Liver (tissue), 9 donors: ENCODE measurements around the gene SLN. TPM values are rescaled to one million over a fixed set of nuclear protein-coding genes. Genes with fewer than 3 reads are reported as not detected.

Source experiments
- DNase-seq: peaks from one replicate; pipeline ENCODE4 v3.0.0-alpha.2; 2017; ENCODE audit warnings: low spot score
- H3K27ac ChIP-seq, 2 donors: one replicate each; pipeline ENCODE4 v1.7.0; 2013; ENCODE audit warnings: inconsistent platforms in 2 of 2, low read length in 2 of 2, control low read depth in 1 of 2, low read depth in 1 of 2, mild to moderate bottlenecking in 1 of 2
- H3K27me3 ChIP-seq, 4 donors: one replicate each; pipeline versions ENCODE4 v1.6.1 to v1.7.0; 2013; ENCODE audit warnings: low read length in 3 of 4, inconsistent platforms in 1 of 4, mild to moderate bottlenecking in 1 of 4, moderate library complexity in 1 of 4; ENCODE audit not compliant: control insufficient read depth in 4 of 4, insufficient read depth in 4 of 4
- H3K36me3 ChIP-seq, 4 donors: one replicate each; pipeline versions ENCODE4 v1.6.1 to v1.7.0; 2013; ENCODE audit warnings: low read length in 3 of 4, mild to moderate bottlenecking in 3 of 4, low read depth in 1 of 4, moderate library complexity in 1 of 4; ENCODE audit not compliant: control insufficient read depth in 4 of 4, insufficient read depth in 3 of 4
- H3K4me1 ChIP-seq, 4 donors: one replicate each; pipeline versions ENCODE4 v1.6.1 to v1.7.0; 2013; ENCODE audit warnings: low read length in 3 of 4, mild to moderate bottlenecking in 3 of 4, moderate library complexity in 1 of 4; ENCODE audit not compliant: control insufficient read depth in 4 of 4, insufficient read depth in 4 of 4
- H3K4me3 ChIP-seq, 3 donors: one replicate each; pipeline versions ENCODE4 v1.6.1 to v1.7.0; 2013; ENCODE audit warnings: low read length in 3 of 3, control low read depth in 1 of 3, low read depth in 1 of 3, mild to moderate bottlenecking in 1 of 3
- H3K9ac ChIP-seq, 2 donors: one replicate each; pipeline ENCODE4 v1.7.0; 2013; ENCODE audit warnings: low read length in 2 of 2, mild to moderate bottlenecking in 2 of 2, moderate library complexity in 2 of 2, control low read depth in 1 of 2, low read depth in 1 of 2
- H3K9me3 ChIP-seq, 4 donors: one replicate each; pipeline versions ENCODE4 v1.6.1 to v1.7.0; 2013; ENCODE audit warnings: low read length in 3 of 4; ENCODE audit not compliant: control insufficient read depth in 4 of 4
- ATF3 ChIP-seq: IDR thresholded peaks from 2 replicates; pipeline ENCODE4 v1.6.1; 2016; ENCODE audit warnings: antibody characterized with exemption
- CTCF ChIP-seq: fragments of 150-350 bp; IDR thresholded peaks from 2 replicates; pipeline ENCODE4 v1.5.1; 2017; ENCODE audit warnings: improper control_type of control experiment, low read depth, low read length; ENCODE audit not compliant: missing input control
- FOXA1 ChIP-seq: IDR thresholded peaks from 2 replicates; pipeline ENCODE4 v1.6.1; 2016; ENCODE audit warnings: antibody characterized with exemption
- FOXA2 ChIP-seq: IDR thresholded peaks from 2 replicates; pipeline ENCODE4 v1.6.1; 2016; ENCODE audit warnings: antibody characterized with exemption
- GABPA ChIP-seq, 2 donors: IDR thresholded peaks in 1 of 2; conservative IDR thresholded peaks in 1 of 2; 2 replicates each; pipeline ENCODE4 v1.6.1; 2016; ENCODE audit warnings: antibody characterized with exemption in 2 of 2, mild to moderate bottlenecking in 1 of 2, moderate library complexity in 1 of 2
- HNF4A ChIP-seq, 2 donors: conservative IDR thresholded peaks; 2 replicates each; pipeline ENCODE4 v1.6.1; 2016; ENCODE audit warnings: antibody characterized with exemption in 2 of 2, mild to moderate bottlenecking in 2 of 2
- RAD21 ChIP-seq, 2 donors: IDR thresholded peaks; 2 replicates each; pipeline ENCODE4 v1.6.1; 2016; ENCODE audit warnings: antibody characterized with exemption in 2 of 2, mild to moderate bottlenecking in 2 of 2
- REST ChIP-seq: IDR thresholded peaks from 2 replicates; pipeline ENCODE4 v1.6.1; 2016; ENCODE audit warnings: antibody characterized with exemption, mild to moderate bottlenecking
- SP1 ChIP-seq: IDR thresholded peaks from 2 replicates; pipeline ENCODE4 v1.6.1; 2018; ENCODE audit warnings: antibody characterized with exemption, mild to moderate bottlenecking
- TAF1 ChIP-seq: conservative IDR thresholded peaks from 2 replicates; pipeline ENCODE4 v1.6.1; 2016; ENCODE audit warnings: antibody characterized with exemption, mild to moderate bottlenecking
- YY1 ChIP-seq: IDR thresholded peaks from 2 replicates; pipeline ENCODE4 v1.6.1; 2016; ENCODE audit warnings: antibody characterized with exemption, mild to moderate bottlenecking
- WGBS: extraction: QIAGEN DNeasy Blood & Tissue Kit; methylation state at CpG from one replicate; pipeline ENCODE4 v1.1.7; 2013; 5-methylcytosine and 5-hydroxymethylcytosine counted together
- polyA plus RNA-seq, 2 donors: library from polyadenylated mRNA; stranded (reverse) in 1 of 2; unstranded in 1 of 2; fragments of 200-250 nt in 1 of 2; fragments of >200 nt in 1 of 2; fragmentation: Nextera tagmentation in 1 of 2; extraction: Ambion mirVana in 1 of 2; gene quantifications; one replicate each; pipeline versions ENCODE4 v1.2.1 to v1.2.3, GENCODE V29; 2013 to 2015
- total RNA-seq, 2 donors: library from RNA; depleted of rRNA; stranded (reverse); fragments of >200 nt; gene quantifications; one replicate each; pipeline ENCODE4 v1.2.3, GENCODE V29; 2014
- TF ChIP-seq, protein P1 (sequence below): IDR thresholded peaks from 2 replicates; pipeline ENCODE4 v1.6.1; 2016; ENCODE audit warnings: antibody characterized with exemption
- TF ChIP-seq, protein P2 (sequence below): IDR thresholded peaks from 2 replicates; pipeline ENCODE4 v1.6.1; 2016; ENCODE audit warnings: antibody characterized with exemption
- donor health status: healthy.
- donor health status: healthy.
- donor health status: healthy.
- donor health status: healthy.
- donor health status: healthy.

SLN gene
- total and polyA plus RNA-seq, 4 donors = not detected

- TF ChIP-seq, protein P1, sequence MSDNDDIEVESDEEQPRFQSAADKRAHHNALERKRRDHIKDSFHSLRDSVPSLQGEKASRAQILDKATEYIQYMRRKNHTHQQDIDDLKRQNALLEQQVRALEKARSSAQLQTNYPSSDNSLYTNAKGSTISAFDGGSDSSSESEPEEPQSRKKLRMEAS = no peak
- no peak for TF ChIP-seq YY1
- no peak for TF ChIP-seq SP1
- no peak for TF ChIP-seq CTCF
These were observed 31.3 kb upstream of the SLN start (continued) for GRCh38 chr11:107743191-107743590.

DNA sequence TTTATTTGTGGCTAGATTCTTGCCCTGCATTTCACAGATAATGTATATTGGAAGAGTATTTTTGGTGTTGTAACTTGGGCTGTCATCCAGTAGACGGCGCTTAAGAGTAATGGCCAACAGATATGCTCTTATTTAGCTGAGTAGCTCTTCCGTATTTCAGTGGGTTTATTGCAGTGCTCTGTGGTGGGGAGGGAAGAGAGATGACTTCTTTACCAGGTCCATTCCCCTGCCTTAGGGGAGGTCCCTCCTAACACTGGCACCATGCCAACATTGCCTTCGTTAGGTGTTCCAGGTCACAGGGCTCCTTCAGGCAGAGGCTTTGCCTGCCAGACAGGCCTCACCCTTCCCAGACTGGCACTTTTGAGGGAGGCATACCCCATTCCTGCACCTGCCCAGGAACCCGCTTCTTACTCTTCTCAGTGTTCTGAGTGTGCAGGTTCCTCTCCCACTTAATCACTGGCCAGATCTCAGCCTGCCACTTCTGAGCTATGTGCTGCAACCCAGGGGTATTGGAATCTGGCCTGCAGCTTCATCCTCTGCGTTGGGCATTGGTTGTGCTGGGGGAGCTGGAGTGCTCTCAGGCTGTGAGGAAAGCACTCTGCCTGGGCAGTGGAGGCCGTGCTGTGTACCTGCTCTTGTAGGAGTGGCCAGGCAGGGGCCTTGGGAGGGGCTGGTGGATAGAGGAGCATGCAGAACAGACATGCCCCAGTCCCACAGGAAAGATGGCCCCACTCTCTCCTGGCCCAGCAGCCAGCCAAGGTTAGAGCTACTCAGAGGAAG lies 29.4 kb upstream of the SLN start:
- H3K4me3 ChIP-seq = no peak overlapping the region
- 43% methylated on average over 7 of the region's 7 CpGs for WGBS
- no peaks in the 10 kb centered on the region for H3K4me1 ChIP-seq
- H3K36me3 ChIP-seq = no peaks in the 10 kb centered on the region
- H3K27ac ChIP-seq = no peak overlapping the region
- no peak overlapping the region for H3K9ac ChIP-seq
- H3K27me3 ChIP-seq = peaks cover 0 to 3% (median 1%) of the 10 kb centered on the region in 4 donors
- no peaks in the 10 kb centered on the region for H3K9me3 ChIP-seq
- TF ChIP-seq CTCF (peak; percentile 29), RAD21 (IDR thresholded peaks at IDR 0.05) (peak; percentile 41 to 53), SP1 (no peak)
- TF ChIP-seq, protein P2, sequence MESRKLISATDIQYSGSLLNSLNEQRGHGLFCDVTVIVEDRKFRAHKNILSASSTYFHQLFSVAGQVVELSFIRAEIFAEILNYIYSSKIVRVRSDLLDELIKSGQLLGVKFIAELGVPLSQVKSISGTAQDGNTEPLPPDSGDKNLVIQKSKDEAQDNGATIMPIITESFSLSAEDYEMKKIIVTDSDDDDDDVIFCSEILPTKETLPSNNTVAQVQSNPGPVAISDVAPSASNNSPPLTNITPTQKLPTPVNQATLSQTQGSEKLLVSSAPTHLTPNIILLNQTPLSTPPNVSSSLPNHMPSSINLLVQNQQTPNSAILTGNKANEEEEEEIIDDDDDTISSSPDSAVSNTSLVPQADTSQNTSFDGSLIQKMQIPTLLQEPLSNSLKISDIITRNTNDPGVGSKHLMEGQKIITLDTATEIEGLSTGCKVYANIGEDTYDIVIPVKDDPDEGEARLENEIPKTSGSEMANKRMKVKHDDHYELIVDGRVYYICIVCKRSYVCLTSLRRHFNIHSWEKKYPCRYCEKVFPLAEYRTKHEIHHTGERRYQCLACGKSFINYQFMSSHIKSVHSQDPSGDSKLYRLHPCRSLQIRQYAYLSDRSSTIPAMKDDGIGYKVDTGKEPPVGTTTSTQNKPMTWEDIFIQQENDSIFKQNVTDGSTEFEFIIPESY = no peak
- no peak for DNase-seq

DNA sequence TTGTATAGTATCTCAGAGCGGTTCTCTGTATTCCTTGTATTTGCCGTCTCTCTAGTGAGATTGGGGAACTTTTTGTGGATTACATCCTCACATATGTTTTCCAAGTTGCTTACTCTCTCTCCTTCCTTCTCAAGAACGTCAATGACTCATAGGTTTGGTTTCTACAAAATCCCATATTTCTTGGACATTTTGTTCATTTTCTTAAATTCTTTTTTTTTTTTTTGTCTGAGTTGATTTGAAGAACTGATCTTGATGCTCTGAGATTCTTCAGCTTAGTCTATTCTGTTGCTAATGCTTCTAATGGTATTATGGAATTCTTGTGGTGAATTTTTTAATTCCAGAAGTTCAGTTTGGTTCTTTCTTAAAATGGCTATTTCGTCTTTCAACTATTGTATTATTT lies 28.4 kb upstream of the SLN start:
- no peak overlapping the region for H3K4me3 ChIP-seq
- 72% methylated on average over 4 of the region's 4 CpGs for WGBS
- peaks cover 0 to 3% (median 1%) of the 10 kb centered on the region in 4 donors for H3K27me3 ChIP-seq
- no peaks in the 10 kb centered on the region for H3K36me3 ChIP-seq
- H3K9me3 ChIP-seq = no peaks in the 10 kb centered on the region
- no peak for DNase-seq
- no peak overlapping the region for H3K9ac ChIP-seq
- no peak overlapping the region for H3K27ac ChIP-seq
- H3K4me1 ChIP-seq = no peaks in the 10 kb centered on the region
- TF ChIP-seq TAF1 (no peak), FOXA1 (no peak), FOXA2 (no peak), RAD21 (IDR thresholded peaks at IDR 0.05) (no peak), REST (no peak), SP1 (no peak), ATF3 (no peak), YY1 (no peak), GABPA (IDR thresholded peaks at IDR 0.05 in 1 of 2, conservative IDR thresholded peaks at IDR 0.05 in 1 of 2) (no peak), HNF4A (conservative IDR thresholded peaks at IDR 0.05) (no peak)
- TF ChIP-seq, protein P1 = no peak
- TF ChIP-seq, protein P2 = no peak
